Loucy (cell line): ENCODE data around the gene KSR1.

Source experiments
- H2AFZ ChIP-seq: fragments of 200-600 bp; sonication (generic); 2 replicates; pipeline ENCODE4 v1.6.0; 2016; ENCODE audit warnings: antibody characterized with exemption, mild to moderate bottlenecking, low read length, moderate library complexity
- H3F3A ChIP-seq: fragments of 200-600 bp; 2 replicates; pipeline ENCODE4 v1.6.0; 2016; ENCODE audit warnings: antibody characterized with exemption, low read depth, mild to moderate bottlenecking
- H3K27me3 ChIP-seq: fragments of 200-600 bp; sonication (generic); 2 replicates; pipeline ENCODE4 v1.6.1; 2014; ENCODE audit warnings: low read length, mild to moderate bottlenecking; ENCODE audit not compliant: insufficient read depth, poor library complexity, severe bottlenecking
- H3K36me3 ChIP-seq: fragments of 200-600 bp; sonication (generic); 2 replicates; pipeline ENCODE4 v1.6.1; 2016; ENCODE audit warnings: low read length; ENCODE audit not compliant: insufficient read depth
- H3K4me1 ChIP-seq: fragments of 200-600 bp; sonication (generic); 2 replicates; pipeline ENCODE4 v1.5.1; 2014; ENCODE audit warnings: low read length, mild to moderate bottlenecking; ENCODE audit not compliant: insufficient read depth, poor library complexity, severe bottlenecking
- H3K4me2 ChIP-seq: fragments of 200-600 bp; sonication (generic); 2 replicates; pipeline ENCODE4 v1.6.0; 2014; ENCODE audit warnings: antibody characterized with exemption, low read length, low read depth, mild to moderate bottlenecking; ENCODE audit not compliant: poor library complexity, severe bottlenecking
- H3K4me3 ChIP-seq: fragments of 200-600 bp; sonication (generic); 2 replicates; pipeline ENCODE4 v1.5.1; 2014; ENCODE audit warnings: low read length, mild to moderate bottlenecking, mixed read lengths; ENCODE audit not compliant: poor library complexity, severe bottlenecking
- H3K79me2 ChIP-seq: fragments of 200-600 bp; sonication (generic); 2 replicates; pipeline ENCODE4 v1.6.1; 2014; ENCODE audit warnings: low read length; ENCODE audit not compliant: insufficient read depth
- H3K9ac ChIP-seq: fragments of 200-600 bp; sonication (generic); 2 replicates; pipeline ENCODE4 v1.6.0; 2014; ENCODE audit warnings: mild to moderate bottlenecking, low read depth, low read length, moderate library complexity; ENCODE audit not compliant: poor library complexity, severe bottlenecking
- H3K9me2 ChIP-seq: fragments of 200-600 bp; sonication (generic); replicated peaks from 2 replicates; pipeline ENCODE4 v1.6.1; 2016; ENCODE audit warnings: low read depth, low read length, mixed read lengths
- H3K9me3 ChIP-seq: fragments of 200-600 bp; sonication (generic); 2 replicates; pipeline ENCODE4 v1.6.1; 2014; ENCODE audit warnings: mild to moderate bottlenecking, antibody characterized with exemption, low read length, low read depth; ENCODE audit not compliant: insufficient read depth
- H4K20me1 ChIP-seq: fragments of 200-600 bp; sonication (generic); 2 replicates; pipeline ENCODE4 v1.6.0; 2014; ENCODE audit warnings: antibody characterized with exemption, low read length, mild to moderate bottlenecking; ENCODE audit not compliant: insufficient read depth, poor library complexity, severe bottlenecking
- EZH2phosphoT487 ChIP-seq: fragments of 200-600 bp; IDR thresholded peaks from 2 replicates; pipeline ENCODE4 v1.6.1; 2018; ENCODE audit warnings: antibody characterized with exemption, mild to moderate bottlenecking, moderate library complexity, borderline replicate concordance
- TF ChIP-seq, protein P1 (sequence below): fragments of 200-600 bp; sonication (generic); conservative IDR thresholded peaks from 2 replicates; pipeline ENCODE4 v1.5.1; 2014; ENCODE audit warnings: mild to moderate bottlenecking, antibody characterized with exemption, low read length

Gene KSR1

DNA sequence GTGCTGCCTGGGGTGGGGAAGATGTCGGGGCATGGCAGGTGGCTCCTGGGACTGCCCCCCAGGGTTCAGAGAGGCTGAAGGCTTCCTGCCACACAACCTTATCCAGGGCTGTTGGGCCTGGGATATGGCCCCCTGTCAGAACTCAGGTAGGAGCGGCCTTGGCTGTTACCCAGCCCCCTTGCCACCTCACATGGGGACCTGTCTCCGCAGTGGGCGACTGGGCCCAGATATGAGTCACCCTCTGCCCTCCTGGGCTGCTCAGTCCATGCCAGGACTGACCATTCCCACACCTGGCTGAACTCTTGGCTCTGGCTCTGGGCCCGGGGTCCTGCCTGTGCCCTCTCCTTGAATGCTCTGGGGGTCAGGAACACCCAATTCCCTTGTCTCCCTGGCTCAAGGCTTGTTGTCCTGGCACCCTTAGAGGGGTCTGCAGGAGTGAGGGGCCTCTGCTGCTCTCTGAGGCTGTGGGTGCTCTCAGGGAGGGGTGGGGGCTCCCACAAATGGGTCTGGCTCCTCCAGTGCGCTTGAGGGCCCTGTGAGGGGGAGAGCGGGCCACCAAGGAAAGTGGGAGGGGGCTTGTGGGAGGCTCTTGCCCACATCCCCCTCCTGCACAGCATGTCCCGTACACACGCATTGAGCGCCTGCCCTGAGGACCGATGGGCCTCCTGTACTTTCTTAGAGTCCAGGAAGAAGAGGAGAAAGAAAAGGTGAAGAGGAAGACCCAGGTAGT is 210.7 kb downstream of the KSR1 start:
- H3F3A ChIP-seq: no peaks in the 10 kb centered on the region
- H3K9me3 ChIP-seq: no peaks in the 10 kb centered on the region
- H3K36me3 ChIP-seq: no peaks in the 10 kb centered on the region
- no peak overlapping the region for H3K9ac ChIP-seq
- H4K20me1 ChIP-seq: no peaks in the 10 kb centered on the region
- TF ChIP-seq, protein P1, sequence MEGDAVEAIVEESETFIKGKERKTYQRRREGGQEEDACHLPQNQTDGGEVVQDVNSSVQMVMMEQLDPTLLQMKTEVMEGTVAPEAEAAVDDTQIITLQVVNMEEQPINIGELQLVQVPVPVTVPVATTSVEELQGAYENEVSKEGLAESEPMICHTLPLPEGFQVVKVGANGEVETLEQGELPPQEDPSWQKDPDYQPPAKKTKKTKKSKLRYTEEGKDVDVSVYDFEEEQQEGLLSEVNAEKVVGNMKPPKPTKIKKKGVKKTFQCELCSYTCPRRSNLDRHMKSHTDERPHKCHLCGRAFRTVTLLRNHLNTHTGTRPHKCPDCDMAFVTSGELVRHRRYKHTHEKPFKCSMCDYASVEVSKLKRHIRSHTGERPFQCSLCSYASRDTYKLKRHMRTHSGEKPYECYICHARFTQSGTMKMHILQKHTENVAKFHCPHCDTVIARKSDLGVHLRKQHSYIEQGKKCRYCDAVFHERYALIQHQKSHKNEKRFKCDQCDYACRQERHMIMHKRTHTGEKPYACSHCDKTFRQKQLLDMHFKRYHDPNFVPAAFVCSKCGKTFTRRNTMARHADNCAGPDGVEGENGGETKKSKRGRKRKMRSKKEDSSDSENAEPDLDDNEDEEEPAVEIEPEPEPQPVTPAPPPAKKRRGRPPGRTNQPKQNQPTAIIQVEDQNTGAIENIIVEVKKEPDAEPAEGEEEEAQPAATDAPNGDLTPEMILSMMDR: no peak
- TF ChIP-seq EZH2phosphoT487: no peak
- no peak overlapping the region for H3K4me3 ChIP-seq
- no peaks in the 10 kb centered on the region for H3K4me1 ChIP-seq
- no peaks in the 10 kb centered on the region for H3K79me2 ChIP-seq
- H3K9me2 ChIP-seq: no peaks in the 10 kb centered on the region
- H2AFZ ChIP-seq: no peak overlapping the region
- H3K27me3 ChIP-seq: no peaks in the 10 kb centered on the region
- no peak overlapping the region for H3K4me2 ChIP-seq

DNA sequence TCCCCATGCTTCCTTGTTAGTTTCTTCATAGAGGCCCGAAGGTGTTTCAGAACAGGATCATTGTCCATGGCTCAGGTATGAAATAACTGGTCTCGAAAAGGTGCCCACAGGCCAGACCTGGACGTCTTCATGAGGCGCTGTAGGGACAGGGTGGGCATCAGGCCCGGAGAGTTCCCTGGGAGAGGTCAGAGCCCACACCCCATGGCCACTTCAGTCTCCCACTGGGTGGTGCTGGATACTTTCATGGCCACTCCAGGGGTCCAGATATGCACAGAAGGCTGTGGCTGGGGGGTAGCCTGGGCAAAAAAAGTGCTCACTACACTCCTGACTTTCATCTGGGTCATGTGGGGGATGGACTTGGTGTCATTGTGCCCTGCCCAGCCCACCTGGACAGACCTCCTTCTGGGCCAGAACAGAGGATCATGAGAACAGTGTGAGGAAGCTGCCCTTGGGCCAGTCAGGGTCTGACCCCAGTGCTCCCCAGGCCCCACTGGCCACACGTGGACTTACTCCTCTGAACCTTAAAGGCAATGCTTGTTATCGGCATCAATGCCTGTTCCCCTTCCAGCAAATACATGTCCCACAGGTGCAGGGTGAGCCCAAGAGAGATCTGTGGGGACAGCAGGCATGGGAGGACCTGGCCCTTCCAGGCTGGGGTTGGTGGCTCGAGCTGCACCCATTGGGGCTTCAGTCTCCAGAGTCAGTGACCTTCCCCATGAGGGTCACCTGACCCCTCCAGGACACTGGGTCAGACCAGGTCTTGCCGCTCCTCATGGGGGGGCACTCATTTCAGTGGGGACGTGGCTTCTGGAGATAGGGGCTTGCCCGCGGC is 211.6 kb downstream of the KSR1 start:
- no peaks in the 10 kb centered on the region for H3F3A ChIP-seq

DNA sequence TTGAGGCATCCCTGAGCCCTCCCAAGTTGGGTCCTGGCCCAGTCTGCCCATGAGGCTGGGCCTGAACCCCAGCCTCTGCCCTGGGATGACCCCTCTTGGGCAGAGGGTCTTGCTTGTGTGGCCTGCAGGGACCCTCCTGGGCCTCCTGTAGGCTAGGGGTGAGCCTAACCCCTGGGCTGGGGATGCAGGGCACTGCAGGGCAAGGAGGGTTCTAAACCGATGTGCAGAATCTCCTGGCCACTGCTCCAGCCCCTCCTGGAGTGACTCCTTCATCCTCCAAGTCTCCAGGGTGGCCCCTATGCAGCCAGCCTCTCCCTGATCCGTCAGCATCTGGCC is 212.2 kb downstream of the KSR1 start:
- Histone ChIP-seq H3K4me3 (no peak overlapping the region), H3K9me2 (no peaks in the 10 kb centered on the region), H3K4me1 (no peaks in the 10 kb centered on the region), H3K4me2 (no peak overlapping the region), H3K79me2 (no peaks in the 10 kb centered on the region), H4K20me1 (no peaks in the 10 kb centered on the region), H3K36me3 (no peaks in the 10 kb centered on the region), H3K9ac (no peak overlapping the region), H3F3A (no peaks in the 10 kb centered on the region), H3K27me3 (no peaks in the 10 kb centered on the region), H2AFZ (no peak overlapping the region), H3K9me3 (no peaks in the 10 kb centered on the region)
- no peak for TF ChIP-seq EZH2phosphoT487
- TF ChIP-seq, protein P1: no peak

More for the DNA sequence above, 211.6 kb downstream of the KSR1 start:
- no peaks in the 10 kb centered on the region for H3K4me1 ChIP-seq
- no peaks in the 10 kb centered on the region for H3K9me3 ChIP-seq
- no peak overlapping the region for H2AFZ ChIP-seq
- H3K9me2 ChIP-seq: no peaks in the 10 kb centered on the region
- H3K4me2 ChIP-seq: no peak overlapping the region
- TF ChIP-seq EZH2phosphoT487: no peak
- TF ChIP-seq, protein P1: no peak
- H3K27me3 ChIP-seq: no peaks in the 10 kb centered on the region
- no peak overlapping the region for H3K4me3 ChIP-seq
- no peaks in the 10 kb centered on the region for H4K20me1 ChIP-seq
- no peak overlapping the region for H3K9ac ChIP-seq
- no peaks in the 10 kb centered on the region for H3K36me3 ChIP-seq
- no peaks in the 10 kb centered on the region for H3K79me2 ChIP-seq
